GM21786 (cell line): ENCODE data around the gene ADGRV1.
"Not testable (repeated sequence)": the region's sequence is repeated elsewhere in the genome, so short reads cannot be mapped to it uniquely, and the experiment has no call there.

Experiments used
- ATAC-seq: cut with Tn5 transposase; IDR thresholded peaks from one replicate; pipeline ENCODE4 v1.9.1; 2021; ENCODE audit not compliant: unreplicated experiment

Gene ADGRV1

DNA sequence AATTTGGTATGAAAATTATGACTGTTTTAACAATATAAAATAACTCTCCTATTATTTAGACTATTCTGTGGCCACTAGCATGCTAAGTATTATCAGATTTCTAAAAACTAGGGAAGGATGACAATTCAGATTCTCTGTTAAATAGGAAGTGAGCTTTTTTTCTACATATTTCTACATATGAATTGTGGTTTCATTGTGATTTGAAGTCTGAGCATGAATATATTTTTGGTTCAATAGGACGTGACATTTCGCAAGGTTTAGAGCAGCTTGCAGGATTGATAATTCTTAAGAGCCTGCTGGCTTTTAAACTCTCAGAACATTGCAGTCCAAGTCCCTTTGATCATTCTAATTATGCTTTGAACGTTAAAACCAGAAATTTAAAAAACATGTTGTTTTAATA is 82.9 kb downstream of the ADGRV1 start:
- ATAC-seq = no peak

DNA sequence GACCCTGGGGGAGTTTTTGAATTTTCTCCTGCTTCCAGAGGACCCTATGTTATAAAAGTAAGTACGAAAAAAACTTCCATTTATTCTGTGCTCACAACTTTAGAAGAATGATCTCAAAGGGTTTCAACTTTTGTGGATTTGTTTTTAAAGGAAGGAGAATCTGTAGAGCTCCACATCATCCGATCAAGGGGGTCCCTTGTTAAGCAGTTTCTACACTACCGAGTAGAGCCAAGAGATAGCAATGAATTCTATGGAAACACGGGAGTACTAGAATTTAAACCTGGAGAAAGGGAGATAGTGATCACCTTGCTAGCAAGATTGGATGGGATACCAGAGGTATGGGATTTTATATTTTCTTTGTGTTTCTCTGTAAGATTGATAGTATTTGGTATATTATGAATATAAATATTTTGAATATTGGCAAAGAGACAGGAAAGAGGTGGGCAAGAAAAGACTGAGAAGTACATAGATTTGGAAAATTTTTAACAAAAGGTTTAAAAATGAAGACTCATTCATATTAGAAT is 84.2 kb downstream of the ADGRV1 start:
- no peak for ATAC-seq

DNA sequence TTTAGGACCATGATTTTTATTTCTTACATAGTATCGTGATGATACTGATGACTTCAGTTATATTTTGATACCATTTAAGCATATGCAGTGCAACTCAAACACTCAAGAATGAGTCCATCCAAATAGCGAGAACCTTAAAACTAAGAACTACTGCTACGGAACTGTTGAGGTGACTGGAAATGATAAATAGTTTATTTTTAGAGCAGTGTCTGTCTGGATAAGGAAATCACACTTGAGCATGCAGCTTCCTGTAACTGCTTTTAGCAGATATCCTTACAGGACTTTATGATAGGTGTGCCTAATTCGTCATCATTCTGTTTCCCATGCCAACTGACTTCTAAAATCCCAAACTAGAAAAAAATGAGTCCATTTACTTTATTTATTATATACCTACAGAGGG is 85.5 kb downstream of the ADGRV1 start:
- no peak for ATAC-seq

DNA sequence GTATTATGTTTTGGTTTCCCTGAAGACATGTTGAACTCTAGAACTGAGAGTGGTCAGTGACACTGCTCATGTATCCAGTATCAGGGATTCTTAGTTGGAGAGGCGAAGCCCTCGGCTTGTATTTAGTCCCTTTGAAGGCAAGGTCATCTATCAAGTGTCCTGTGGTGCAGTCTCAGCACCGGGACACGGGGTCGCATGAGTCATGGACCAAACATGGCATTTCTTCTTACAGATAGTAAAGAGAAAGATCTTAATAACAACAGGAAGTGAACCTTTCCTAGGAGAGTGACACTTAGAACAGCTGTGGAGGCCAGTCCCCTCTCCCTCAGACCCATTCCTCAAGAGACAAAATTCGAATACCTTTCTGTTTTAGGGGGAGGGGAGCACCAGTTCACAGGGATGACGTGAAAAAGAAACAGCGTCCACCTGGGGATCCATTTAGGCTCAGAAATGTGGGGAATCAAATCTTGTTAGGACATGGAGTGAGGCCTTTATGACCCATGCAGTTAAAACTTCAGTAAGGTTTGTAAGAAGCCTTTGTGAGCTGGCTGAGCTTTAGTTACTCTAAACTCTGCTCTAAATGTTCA is 86.5 kb downstream of the ADGRV1 start:
- ATAC-seq = no peak

DNA sequence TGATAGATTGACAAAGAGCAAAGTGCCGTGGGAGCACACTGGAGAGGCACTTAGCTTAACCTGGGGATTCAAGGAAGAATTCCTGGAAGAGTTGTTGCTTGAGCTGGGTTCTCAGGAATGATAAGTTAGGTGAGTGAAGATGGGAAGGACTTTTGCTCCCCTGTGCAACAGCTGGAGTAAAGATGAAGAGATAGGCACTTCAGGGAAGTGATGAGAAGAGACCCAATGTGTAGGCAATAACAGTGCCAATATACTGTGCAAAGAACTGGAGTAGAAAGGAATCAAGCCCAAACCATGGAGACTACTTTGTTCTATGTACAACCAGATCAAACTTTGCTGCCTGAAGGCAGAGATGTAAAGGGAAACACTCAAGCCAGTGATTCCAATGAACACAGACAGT is 92.2 kb downstream of the ADGRV1 start:
- ATAC-seq = no peak

DNA sequence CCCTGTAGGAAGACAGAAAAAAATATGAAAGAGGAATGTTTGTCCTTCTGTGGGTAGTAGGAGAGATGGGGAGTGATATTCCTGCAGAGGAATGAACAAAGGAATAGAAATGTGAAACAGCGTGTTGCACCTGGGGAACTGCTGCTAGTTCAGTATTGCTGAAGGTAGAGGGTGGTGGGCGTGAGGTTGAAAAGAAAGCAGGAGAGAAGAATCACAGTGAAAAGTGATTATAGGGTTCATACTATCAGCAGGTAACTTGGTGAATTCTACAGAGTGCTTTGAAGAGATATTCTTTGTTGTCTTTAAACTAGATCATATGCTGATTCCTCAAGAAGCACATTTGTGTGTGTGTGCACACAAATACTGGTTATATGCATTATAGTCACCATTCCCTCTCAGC is 95.6 kb downstream of the ADGRV1 start:
- no peak for ATAC-seq

DNA sequence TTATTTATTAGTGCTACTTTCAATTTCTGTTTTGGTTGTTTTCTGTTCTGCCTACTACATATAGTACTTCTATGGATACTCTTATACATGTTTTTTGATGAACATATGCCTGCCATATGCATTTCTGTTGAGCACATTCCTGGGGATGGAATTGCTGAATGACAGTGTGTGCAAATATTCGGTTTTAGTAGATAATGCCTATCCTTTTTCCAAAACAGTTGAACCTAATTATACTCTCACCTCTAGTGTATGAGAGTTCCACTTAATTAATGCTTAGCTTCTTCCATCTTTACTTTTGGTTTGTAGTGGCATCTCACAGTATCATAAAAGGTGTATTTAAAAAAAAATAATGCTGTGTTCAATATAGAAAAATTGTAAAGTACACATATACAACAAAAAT is 96.8 kb downstream of the ADGRV1 start:
- ATAC-seq = no peak

DNA sequence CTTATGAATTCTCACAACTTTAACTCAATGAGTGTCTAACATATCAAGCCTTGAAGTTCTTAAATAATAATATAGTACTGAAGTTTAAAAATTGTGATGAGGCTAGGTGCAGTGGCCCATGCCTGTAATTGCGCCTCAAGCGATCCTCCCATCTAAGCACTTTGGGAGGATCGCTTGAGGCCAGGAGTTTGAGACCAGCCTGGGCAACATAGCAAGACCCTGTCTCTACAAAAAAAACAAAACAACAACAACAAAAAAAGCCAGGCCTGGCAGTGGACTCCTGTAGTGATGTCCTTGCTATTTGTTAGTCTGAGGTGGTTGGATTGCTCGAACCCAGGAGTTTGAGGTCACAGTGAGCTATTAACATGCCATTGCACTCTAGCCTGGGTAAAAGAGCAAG is 98.4 kb downstream of the ADGRV1 start:
- no peak for ATAC-seq

DNA sequence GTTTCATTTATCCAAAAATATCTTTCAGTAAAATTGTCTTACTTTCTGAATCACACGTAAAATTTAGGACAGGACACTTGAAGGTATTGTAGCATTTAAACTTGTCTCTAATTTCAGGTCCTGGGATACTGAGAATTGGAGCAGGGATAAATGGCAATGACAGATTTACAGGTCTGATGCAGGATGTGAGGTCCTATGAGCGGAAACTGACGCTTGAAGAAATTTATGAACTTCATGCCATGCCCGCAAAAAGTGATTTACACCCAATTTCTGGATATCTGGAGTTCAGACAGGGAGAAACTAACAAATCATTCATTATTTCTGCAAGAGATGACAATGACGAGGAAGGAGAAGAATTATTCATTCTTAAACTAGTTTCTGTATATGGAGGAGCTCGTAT is 99.2 kb downstream of the ADGRV1 start:
- ATAC-seq = no peak

DNA sequence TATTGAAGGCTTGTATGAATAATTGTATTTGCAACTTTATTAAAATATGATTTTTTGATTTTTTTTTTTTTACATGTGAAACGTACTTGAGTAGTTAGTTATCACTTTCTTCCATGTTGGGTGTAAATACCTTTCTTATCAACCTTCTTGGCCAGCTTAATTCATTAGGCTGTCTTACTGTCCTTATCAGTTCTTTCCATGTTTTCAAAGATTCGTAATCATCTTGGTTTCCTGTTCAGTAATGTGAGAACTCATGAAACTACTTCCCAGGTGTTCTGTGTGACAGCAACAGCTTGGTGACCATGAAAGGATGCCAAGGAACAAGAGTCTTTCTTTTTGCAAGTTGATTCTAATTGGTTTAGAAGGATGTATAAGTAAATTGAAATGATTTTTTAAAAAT is 100.0 kb downstream of the ADGRV1 start:
- no peak for ATAC-seq

DNA sequence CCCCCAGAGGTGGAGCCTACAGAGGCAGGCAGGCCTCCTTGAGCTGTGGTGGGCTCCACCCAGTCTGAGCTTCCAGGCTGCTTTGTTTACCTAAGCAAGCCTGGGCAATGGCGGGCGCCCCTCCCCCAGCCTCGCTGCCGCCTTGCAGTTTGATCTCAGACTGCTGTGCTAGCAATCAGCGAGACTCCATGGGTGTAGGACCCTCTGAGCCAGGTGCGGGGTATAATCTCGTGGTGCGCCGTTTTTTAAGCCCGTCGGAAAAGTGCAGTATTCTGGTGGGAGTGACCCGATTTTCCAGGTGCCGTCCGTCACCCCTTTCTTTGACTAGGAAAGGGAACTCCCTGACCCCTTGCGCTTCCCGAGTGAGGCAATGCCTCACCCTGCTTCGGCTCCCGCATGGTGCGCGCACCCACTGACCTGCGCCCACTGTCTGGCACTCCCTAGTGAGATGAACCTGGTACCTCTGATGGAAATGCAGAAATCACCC is 109.5 kb downstream of the ADGRV1 start:
- not testable (repeated sequence) for ATAC-seq

DNA sequence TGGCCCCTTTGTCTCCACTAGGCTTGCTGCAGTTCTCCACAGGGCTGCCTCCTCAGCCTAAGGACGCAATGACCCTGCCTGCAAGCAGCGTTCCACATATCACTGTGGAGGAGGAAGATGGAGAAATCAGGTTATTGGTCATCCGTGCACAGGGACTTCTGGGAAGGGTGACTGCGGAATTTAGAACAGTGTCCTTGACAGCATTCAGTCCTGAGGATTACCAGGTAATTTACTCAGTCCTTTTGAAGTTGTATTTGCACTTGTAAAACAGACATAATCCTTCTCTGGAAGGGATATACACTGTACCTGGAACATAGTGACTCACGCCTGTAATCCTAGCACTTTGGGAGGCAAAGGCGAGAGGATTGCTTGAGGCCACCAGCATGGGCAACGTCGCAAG is 116.6 kb downstream of the ADGRV1 start:
- ATAC-seq = no peak

DNA sequence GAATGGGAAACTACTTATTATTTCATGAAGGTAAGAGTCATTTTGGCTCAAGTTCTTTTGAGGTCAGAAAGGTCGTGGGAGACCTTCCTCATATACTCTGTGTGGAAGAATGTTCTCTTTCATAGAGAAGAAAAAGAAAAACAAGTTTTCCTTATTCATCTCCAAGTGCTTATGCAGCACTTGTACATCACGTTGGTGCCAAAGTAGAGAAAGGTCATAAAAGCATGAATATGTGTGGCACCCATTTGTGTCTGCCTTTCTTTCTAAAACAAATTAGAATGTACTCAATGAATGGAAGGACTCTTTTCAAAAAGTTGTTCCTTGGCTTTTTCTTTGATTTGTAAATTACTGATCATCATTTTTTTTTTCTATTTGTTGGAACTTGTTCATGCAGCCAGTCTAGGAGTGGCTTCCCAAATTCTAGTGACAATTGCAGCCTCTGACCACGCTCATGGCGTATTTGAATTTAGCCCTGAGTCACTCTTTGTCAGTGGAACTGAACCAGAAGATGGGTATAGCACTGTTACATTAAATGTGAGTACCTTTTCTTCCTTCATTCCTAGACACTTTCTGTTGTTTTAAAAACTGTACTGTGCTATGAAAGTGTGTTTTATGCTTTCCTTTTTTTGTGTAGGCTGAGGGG is 122.4 kb downstream of the ADGRV1 start:
- no peak for ATAC-seq

DNA sequence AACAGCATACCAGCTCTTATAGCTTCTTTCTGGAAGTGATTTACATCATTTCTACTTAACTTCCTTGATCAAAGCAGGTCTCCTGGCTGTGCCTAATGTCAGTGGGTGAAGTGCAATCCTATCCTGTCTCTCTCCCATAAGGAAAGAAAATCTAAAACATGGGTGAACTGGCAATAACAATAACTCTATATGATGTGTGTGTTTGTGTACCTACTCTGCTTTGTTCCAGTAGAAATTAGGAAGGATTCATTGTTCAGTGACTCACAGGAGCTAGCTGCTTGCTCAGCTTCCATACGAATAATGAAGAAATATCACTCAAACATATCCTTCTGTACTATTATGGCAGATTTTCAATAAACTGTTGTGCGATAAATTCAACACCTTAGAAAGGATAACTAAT is 123.7 kb downstream of the ADGRV1 start:
- ATAC-seq = no peak

DNA sequence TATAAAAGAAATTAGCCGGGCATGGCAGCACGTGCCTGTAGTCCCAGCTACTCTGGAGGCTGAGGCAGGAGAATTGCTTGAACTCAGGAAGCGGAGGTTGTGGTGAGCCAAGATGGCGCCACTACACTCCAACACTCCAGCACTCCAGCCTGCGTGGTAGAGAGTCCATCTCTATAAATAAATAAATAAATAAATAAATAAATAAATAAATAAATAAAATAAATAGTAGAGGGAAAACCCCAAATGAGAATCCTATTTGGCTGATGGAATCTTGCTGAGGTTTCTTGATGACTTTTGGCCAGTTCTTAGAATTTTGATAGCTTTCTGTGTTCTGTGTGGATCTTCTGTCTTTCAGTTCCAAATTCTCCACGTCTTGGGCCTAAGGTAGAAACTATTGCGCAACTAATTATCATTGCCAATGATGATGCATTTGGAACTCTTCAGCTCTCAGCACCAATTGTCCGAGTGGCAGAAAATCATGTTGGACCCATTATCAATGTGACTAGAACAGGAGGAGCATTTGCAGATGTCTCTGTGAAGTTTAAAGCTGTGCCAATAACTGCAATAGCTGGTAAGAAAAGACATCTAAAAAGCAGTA is 126.9 kb downstream of the ADGRV1 start:
- ATAC-seq = no peak

DNA sequence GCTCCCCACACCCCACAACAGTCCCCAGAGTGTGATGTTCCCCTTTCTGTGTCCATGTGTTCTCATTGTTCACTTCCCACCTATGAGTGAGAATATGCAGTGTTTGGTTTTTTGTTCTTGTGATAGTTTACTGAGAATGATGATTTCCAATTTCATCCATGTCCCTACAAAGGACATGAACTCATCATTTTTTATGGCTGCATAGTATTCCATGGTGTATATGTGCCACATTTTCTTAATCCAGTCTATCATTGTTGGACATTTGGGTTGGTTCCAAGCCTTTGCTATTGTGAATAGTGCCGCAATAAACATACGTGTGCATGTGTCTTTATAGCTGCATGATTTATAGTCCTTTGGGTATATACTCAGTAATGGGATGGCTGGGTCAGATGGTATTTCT is 127.8 kb downstream of the ADGRV1 start:
- ATAC-seq = not testable (repeated sequence)

DNA sequence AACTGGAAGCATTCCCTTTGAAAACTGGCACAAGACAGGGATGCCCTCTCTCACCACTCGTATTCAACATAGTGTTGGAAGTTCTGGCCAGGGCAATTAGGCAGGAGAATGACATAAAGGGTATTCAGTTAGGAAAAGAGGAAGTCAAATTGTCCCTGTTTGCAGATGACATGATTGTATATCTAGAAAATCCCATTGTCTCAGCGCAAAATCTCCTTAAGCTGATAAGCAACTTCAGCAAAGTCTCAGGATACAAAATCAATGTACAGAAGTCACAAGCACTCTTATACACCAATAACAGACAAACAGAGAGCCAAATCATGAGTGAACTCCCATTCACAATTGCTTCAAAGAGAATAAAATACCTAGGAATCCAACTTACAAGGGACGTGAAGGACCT is 128.9 kb downstream of the ADGRV1 start:
- ATAC-seq = not testable (repeated sequence)

DNA sequence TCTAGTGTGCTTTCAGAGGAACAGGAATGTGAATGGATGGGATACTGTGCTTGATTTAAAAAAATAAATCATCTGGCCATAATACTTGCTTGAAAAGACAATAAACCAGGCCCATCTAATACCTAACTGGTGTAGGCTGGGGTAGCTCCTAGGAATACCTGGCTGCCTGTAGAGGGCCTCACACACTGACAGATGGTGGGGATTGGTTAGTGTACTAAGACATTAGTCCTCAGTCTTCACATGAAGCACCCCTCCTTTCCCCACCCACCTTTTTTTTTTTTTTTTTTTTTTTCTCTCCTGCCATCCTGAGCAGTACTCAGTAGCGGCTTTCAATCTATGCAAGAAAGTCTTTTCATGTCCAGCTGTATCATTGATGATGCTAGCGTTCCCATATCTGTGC is 130.5 kb downstream of the ADGRV1 start:
- no peak for ATAC-seq

DNA sequence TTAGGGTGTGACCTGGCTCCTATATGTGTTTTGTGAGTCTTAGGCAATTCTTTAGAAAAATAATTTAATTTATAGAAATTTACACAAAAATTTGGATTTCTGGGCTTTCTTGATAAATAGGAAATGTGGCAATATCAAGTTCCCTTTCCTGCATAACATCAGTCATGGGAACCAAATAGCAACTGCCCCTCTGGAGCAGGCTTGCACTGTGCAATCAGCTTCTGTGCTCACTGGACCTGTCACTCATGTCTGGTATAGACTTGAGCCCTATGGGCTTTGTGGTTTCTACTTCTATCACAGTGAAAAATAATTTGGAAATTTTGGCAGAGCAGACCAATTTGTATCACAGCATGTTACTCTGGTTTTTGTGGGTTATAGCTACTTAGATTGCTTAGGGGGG is 131.7 kb downstream of the ADGRV1 start:
- ATAC-seq = no peak

DNA sequence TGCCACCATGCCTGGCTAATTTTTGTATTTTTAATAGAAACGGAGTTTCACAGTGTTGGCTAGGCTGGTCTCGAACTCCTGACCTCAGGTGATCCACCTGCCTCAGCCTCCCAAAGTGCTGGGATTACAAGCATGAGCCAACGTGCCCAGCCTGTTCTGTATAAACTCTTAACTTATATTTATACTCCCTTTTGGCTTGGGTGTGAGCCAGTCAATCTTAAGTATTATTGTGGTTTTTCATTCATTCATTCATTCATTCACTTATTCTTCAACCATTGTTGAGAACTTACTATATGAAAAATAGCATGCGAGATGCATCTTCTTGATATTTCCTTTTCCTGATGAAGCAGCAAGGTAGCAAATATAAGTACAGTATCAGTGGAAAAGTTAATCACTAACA is 132.9 kb downstream of the ADGRV1 start:
- ATAC-seq = no peak

DNA sequence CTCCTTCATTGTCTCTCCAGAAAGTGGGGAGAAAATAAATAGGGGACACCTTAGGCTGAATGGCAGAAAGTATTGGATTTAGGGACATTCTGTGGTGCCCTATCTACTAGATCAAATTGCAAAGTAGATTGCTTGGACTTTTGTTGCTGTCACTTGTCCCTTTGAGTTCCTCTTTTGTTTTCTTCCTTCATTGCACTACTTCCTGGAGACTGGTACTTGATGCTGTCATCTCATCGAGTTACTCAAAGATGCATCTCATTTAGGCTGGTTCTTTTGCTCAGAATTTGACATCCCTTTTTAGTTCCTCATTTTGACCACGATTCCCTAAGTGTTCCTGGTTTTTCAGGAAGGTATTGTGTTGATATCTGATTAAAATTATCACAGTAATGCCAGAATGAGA is 137.6 kb downstream of the ADGRV1 start:
- no peak for ATAC-seq

DNA sequence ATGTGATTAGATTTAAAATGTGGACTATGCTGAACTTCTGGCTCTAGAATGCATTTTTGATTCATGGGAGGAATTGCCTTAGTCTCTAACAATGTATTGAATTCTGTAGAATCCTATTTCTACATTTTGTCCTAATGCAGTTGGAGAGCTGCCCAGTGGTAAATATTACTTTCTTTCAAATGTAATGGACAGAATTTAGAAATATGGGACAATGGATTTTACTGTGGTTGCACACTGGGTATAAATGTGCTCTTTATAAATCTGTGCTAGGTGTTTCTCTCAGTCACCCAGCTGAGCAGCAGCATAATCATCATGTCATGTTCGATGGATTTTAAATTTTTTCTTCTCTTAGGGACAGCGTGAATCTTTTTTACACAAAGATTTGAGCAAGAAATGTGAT is 141.7 kb downstream of the ADGRV1 start:
- ATAC-seq = no peak
